AG10803 (cell line): Measurements from ENCODE around the gene EPB41L3.

ENCODE experiments used
- DNase-seq: peaks from one replicate; pipeline ENCODE4 v3.0.0; 2010; ENCODE audit warnings: low read depth
- H3K4me3 ChIP-seq: 2 replicates; pipeline ENCODE4 v1.5.1; 2011; ENCODE audit warnings: mild to moderate bottlenecking, low read length, control low read depth
- TF ChIP-seq, protein P1 (sequence below): conservative IDR thresholded peaks from 2 replicates; pipeline ENCODE4 v1.5.1; 2011; ENCODE audit warnings: mild to moderate bottlenecking, low read length, control low read depth, inconsistent platforms

The EPB41L3 gene

DNA sequence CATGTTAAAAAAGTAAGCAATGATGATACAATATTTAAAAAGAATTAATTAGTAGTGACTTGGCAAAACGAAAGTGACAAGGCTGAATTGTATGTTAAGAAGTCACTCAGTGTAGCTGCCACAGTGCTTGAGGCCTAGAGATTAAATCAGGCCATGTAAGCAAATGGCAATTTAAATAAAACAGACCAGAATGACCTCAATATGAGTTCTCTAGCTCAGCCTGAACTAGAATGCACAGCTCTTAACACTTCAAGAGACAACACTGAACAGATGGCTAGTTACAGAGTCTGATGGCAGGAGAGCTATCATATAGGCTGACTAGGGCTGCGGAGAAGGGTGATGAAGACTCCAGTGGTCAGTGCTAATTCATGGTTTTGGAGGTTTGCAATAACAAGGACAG is 130.3 kb downstream of the EPB41L3 start:
- TF ChIP-seq, protein P1, sequence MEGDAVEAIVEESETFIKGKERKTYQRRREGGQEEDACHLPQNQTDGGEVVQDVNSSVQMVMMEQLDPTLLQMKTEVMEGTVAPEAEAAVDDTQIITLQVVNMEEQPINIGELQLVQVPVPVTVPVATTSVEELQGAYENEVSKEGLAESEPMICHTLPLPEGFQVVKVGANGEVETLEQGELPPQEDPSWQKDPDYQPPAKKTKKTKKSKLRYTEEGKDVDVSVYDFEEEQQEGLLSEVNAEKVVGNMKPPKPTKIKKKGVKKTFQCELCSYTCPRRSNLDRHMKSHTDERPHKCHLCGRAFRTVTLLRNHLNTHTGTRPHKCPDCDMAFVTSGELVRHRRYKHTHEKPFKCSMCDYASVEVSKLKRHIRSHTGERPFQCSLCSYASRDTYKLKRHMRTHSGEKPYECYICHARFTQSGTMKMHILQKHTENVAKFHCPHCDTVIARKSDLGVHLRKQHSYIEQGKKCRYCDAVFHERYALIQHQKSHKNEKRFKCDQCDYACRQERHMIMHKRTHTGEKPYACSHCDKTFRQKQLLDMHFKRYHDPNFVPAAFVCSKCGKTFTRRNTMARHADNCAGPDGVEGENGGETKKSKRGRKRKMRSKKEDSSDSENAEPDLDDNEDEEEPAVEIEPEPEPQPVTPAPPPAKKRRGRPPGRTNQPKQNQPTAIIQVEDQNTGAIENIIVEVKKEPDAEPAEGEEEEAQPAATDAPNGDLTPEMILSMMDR: no peak
- DNase-seq: no peak
- no peak overlapping the region for H3K4me3 ChIP-seq

DNA sequence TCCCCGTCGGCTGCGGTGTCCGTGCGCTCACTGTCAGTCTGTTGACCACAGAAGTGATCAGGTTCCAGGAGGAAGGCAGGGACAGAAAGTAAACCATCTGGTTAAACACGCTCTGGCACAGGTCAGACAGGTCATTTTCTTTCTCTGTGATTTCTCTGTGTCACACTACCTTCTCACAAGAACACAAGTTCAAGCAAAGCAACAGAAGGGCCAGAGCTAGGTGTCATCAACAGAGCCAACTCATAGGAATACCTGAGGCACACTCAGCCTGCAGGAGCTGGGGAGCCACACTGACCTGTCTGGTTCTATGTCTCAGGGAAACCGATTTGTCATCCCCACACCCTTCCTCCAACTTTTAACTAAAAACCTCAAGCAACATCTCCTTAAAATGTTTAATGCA is 133.2 kb downstream of the EPB41L3 start:
- no peak for DNase-seq
- TF ChIP-seq, protein P1: no peak

DNA sequence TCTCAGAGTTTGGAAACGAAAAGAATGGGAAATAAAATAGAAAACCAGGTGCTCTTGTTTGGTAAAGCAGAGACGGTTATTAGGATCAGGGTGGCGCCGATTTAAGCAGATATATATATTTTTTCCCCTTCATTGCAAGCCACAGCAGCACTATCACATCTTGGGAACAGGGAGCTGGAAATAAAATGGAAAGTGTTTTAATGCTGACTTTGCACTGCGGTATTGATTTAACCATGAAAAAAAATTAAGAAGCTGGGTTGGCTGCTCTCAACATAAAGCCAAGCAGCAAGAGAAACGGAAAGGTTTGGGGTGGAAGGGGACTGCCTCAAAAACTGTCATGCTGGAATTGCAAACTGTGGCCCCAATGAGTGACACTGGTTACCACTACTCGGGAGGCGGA is 145.5 kb downstream of the EPB41L3 start:
- no peak overlapping the region for H3K4me3 ChIP-seq
- TF ChIP-seq, protein P1: no peak
- DNase-seq: no peak

More for the DNA sequence above, 133.2 kb downstream of the EPB41L3 start:
- no peak overlapping the region for H3K4me3 ChIP-seq

DNA sequence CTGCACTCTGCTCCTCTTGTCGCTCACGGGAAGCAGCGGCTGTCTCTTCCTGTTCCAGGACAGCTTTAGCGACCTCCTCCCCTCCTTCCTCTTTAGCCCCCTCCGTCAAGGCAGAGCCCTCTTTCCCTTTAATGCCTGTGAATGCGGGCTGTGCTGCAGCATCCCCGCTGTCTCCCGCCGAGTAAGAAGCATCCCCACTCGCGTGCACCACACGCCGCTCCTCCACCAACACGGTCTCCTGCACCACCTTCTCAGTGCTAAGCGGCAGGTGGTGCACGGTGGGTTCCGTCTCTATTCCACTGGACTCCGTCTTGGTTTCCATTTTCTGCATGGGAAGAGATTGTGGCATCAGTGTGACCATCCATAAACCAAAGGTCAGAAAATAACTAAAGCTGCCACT is 146.7 kb downstream of the EPB41L3 start:
- DNase-seq: no peak
- H3K4me3 ChIP-seq: no peak overlapping the region
- TF ChIP-seq, protein P1: no peak

DNA sequence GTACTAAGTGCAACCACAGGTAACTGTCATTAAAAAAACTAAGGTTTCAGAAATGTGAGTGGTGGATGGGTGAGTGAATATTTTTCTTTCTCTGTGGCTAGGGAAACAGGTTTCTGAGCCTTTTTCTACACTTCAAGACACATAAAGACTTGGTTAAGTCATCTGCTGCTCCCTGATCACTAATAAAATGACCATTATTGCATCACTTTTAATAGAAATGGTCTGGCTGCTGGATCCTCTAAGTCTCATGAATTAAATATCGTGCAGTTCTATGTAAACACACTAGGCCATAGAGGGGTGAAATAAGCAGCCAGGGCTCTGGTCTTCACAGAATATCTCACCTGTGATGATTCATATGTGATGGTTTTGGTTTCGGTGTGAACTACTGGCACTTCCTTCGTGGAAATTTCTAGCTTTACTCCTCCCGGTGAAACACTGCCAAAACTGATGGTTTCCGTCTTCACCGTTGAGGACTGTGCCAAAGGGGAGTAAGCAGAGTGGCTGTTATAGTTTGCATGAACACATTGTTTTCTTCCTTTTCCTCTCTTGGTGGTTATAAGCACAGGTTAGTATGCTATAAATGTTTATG is 147.8 kb downstream of the EPB41L3 start:
- TF ChIP-seq, protein P1: no peak
- H3K4me3 ChIP-seq: no peak overlapping the region
- DNase-seq: no peak

DNA sequence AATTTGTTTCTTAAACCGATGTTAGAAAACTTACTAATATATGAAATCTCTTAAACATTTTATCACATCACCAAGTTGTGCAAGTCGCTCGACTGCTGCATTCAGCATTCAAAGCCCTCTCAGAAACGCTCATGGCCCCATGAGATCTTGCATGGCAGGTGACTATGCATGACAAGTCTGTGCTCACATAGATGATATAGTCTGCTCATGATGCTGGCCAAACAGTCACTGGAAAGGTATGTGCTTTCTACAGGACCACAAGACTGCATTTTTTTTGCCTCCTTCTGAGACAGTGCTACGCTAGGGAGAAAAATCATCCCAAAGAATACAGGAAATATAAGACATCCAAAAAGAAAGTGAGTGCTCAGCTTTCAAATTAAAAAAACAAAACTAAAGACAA is 150.0 kb downstream of the EPB41L3 start:
- TF ChIP-seq, protein P1: no peak
- peak; percentile 32 for DNase-seq
- H3K4me3 ChIP-seq: no peak overlapping the region

DNA sequence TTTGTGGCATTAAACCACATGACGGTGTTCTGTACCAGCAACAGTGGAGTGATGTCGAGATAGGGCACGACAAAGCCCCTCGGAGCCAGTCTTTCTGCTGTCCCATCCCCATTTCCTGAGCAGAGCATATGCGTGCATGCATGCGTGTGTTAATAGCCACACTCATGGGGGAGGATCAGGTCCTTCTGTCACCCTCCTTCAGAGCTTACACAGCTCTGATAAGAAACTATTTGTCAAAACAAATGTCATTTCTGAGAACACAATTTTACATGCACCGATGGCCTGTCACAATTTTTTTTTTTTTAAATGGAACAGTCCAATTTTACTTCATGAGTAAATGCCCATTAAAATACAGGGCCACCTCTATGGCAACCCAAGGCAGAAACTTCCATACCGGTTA is 152.4 kb downstream of the EPB41L3 start:
- H3K4me3 ChIP-seq: no peak overlapping the region
- TF ChIP-seq, protein P1: no peak
- DNase-seq: no peak
